GM12873 (cell line): ENCODE data around the gene TTC29.

ENCODE experiments used
- TF ChIP-seq, protein P1 (sequence below): IDR thresholded peaks from 2 replicates; pipeline ENCODE4 v1.5.1; 2012; ENCODE audit warnings: low read depth, mild to moderate bottlenecking, moderate library complexity, low read length, control low read depth; ENCODE audit not compliant: insufficient read depth; ENCODE audit errors: missing control alignments

Gene TTC29

DNA sequence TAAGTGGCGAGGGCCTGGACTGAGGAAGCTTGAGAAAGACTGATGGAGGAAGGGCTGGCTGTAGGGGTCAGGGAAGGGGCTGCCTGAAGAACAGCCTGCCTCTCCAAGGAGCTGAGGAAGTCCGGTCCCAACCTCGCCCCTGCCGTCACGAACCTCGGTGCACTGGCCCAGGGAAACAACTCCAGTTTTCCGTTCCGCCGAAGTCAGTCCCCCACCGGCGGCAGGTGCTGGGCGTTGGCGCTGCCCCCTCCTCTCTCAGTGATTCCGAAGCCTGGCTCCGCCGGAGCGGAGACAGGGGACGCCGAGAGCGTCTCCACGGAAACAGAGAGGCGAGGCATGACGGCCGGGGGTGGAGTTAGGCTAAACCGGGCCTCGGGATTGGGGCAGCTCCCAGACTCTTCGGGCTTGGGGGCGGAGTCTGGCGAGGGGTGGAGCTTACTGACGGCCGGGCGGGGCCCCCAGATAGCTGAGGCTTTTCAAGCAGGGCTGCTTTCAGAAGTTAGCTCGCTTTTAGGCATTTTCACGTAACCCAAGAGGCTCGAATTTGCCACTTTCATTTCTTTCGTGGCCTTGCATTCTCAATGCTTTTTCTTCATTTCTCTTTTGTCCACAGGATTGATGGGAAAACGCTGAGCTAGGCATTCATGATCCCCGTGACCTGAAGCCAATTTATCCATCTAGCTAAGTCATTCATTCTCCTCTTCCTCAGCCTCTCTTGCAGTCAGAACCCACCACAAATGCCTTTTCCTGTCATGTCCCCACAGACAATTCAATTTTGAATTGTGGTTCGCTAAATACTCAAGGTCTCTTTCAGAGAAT, at the start of gene TTC29:
Gene TTC29, minus strand, starts transcription at position 309 of the 819 bp plus-strand sequence. CDS start 5,969 bp downstream, outside the sequence.
- TF ChIP-seq, protein P1, sequence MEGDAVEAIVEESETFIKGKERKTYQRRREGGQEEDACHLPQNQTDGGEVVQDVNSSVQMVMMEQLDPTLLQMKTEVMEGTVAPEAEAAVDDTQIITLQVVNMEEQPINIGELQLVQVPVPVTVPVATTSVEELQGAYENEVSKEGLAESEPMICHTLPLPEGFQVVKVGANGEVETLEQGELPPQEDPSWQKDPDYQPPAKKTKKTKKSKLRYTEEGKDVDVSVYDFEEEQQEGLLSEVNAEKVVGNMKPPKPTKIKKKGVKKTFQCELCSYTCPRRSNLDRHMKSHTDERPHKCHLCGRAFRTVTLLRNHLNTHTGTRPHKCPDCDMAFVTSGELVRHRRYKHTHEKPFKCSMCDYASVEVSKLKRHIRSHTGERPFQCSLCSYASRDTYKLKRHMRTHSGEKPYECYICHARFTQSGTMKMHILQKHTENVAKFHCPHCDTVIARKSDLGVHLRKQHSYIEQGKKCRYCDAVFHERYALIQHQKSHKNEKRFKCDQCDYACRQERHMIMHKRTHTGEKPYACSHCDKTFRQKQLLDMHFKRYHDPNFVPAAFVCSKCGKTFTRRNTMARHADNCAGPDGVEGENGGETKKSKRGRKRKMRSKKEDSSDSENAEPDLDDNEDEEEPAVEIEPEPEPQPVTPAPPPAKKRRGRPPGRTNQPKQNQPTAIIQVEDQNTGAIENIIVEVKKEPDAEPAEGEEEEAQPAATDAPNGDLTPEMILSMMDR = no peak

- TF ChIP-seq, protein P1 = no peak
Observed at GRCh38 chr4:146981651-146982050, 36.0 kb upstream of the TTC29 start.

- TF ChIP-seq, protein P1 = no peak
Observed at GRCh38 chr4:146978641-146979040, 33.0 kb upstream of the TTC29 start.

- TF ChIP-seq, protein P1 = no peak
Observed at GRCh38 chr4:146976145-146976544, 30.5 kb upstream of the TTC29 start.

DNA sequence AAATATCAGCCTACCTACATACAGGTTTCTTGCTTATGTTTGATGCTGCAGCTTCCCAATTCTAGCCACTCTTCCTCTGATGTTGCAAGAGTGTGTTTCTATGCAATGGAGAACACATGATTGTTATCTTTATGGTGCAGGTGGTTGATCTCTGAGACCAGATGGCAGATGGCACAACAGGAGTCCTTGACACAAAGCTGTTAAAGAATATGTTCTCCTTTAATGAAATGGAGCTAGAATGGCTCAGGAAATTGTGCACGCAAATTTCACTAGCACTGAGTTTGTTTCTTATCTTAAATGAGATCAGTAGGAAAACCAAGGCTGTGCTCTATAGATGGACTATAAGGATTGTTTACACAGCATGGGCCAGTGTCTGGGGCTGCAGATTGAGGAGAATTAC, 29.9 kb upstream of the TTC29 start:
- TF ChIP-seq, protein P1 = no peak

DNA sequence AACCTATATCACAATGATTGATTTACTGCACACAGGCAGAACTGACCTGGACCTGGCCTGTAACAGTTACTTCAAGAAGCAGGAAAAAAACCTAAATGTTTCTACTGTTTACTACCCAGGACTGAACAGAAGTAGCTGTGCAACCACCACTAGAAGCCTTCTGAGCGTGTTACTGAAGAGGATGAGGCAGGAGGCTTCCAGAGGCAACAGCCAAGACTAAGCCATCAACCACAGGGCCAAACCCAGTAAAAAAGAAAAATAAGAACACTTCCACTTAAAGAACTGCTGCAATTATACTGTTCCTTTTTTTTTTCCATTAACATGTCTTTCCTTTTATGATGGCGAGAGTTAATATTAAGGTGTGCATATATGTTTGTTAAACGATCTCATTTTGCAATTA, 29.4 kb upstream of the TTC29 start:
- TF ChIP-seq, protein P1 = no peak

GRCh38 chr4:146972036-146972435, 26.4 kb upstream of the TTC29 start:
- TF ChIP-seq, protein P1 = no peak
